HG03565 (cell line): Measurements from ENCODE around the gene PPP6R1.

Experiments
- ATAC-seq: cut with Tn5 transposase; IDR thresholded peaks from one replicate; pipeline ENCODE4 v1.9.1; 2021; ENCODE audit warnings: mild to moderate bottlenecking, moderate library complexity; ENCODE audit not compliant: unreplicated experiment

The PPP6R1 gene

DNA sequence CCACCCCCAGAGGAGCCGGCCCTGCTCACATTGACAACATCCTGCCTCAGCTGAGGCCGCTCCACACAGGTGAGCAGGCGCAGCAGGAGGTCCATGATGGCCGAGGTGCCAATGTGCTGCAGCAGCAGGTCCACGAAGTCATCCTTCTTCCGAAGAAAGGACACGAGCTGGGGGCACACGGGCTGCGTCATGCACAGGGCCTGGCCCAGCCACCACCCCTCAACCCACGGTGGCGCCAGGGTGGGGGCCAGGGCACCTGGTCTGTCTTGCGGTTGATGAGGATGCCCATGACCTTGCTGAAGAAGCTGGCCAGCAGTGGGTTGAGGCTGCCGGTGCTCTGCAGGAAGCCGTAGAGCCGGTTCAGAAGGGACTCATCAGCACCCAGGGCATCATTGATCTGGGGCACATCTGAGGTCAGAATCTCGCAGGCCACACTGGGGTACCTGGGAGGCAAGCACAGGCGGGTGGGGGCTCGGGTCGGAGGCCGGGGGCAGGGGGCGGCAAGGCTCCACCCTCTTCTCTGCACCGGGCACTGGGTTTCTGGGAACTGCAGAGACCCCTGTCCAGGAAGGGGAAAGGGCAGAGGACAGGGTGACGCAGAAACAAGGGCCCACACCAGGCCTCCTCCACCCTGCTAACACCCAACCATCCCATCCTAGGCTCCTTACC, 13.4 kb downstream of the PPP6R1 start:
- no peak for ATAC-seq

DNA sequence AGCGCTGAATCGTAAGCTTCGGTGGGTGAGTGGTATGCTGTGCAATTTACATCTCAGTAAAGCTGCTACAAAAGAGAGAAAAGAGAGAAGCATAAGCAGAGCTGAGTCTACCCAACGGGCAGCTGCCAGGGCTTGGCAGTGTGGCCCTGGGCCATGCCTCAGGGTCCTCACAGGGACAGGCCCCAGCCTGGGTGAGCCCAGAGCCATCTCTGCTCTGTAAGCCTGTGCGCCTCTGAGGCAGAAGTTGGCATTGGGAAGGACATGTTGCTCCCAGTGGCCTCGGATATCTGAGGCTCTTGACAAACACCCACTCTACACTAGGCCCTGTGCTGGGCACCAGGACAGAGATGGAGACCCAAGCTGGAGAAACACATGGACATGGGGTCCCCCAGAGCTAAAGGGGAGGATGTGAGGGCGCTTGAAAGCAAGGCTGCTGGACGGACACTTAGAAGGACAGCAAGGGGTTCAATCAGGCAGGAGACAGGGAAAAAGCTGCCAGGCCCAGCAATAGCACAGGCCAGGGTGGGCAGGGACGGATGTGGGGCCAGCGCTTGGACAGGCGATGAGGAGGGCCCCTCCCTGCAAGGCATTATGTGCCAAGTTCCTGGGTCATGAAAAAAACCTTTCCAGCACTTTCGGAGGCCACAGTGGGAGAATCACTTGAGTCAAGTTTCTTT, 14.7 kb downstream of the PPP6R1 start:
- no peak for ATAC-seq

DNA sequence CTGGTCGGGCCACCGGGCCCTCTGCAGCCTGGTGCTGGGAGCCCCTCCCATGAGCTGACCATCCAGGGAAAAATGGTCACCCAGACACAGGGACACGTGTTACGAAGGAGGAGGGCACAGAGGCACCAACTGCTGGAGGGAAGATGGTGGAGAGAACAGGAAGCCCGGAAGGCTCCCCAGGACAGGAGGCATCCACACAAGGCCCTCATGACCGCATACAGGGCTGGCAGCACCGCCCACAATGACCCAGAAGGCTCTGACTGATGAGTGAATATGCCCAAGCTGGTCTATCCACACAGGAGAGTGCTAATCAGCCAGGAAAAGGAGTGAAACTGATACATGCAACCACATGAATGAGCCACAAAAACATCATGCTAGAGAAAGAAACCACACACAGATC, 16.3 kb downstream of the PPP6R1 start:
- ATAC-seq, result no peak

DNA sequence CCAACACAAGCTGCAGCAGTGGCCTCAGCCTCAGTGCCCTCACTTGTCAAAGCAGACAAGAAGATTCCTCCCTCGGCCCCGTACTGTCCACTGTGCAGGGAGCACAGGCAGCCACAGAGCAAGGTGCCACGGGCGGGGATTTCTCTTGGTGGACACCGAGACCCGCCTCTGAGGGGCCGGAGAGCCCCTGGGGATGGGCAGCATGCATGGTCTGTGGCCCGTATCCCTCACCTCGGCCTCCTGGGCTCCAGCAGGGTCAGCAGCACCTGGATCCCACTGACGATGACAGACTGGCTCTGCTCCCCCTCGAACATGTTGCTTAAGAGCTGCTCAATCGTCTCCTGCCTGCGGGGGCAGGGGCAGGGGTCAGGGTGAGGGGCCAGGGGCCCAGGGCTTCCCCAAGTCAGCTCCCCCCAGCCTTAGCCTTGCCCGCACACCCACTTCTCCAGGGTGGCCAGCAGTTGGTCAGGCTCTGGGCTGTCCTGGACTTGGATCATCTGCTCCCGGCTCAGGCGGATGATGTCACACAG, 16.8 kb downstream of the PPP6R1 start:
- no peak for ATAC-seq

DNA sequence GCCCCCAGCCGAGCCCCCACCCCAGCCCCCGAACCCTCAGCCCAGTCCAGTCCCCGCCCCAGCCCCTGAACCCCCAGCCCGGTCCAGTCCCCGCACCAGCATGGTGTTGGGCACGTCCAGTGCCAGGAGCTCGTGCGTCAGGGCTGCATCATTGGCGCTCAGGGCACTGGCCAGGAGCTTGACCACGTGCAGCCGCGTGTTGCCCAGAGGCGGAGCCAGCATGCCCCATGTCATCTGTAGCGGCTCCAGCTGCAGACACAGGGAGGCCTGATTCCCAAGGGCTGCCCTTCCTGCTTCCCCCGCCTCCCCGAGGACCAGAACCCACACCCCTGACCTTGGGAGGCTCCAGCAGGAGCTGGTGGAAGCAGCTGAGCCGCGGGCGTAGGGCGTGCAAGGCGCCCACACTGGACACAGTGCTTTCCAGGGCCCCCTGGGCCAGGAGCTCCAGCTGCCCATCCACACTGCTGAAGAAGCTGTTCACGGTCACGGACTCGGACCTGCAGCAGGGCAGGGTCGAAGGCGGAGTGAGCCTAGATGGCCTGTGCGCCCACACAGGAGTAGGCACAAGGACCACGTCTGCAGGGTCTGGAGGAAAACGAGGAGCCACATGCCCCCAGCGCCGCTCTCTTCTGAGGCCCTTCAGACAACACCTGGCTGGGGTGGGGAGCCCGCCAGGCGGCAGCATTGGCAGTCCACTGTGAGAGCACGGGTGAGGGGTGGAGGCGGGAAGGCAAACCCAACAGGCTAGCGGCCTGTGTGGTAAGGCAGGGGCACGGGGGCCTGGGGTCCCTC, 17.5 kb downstream of the PPP6R1 start:
- ATAC-seq, result no peak

DNA sequence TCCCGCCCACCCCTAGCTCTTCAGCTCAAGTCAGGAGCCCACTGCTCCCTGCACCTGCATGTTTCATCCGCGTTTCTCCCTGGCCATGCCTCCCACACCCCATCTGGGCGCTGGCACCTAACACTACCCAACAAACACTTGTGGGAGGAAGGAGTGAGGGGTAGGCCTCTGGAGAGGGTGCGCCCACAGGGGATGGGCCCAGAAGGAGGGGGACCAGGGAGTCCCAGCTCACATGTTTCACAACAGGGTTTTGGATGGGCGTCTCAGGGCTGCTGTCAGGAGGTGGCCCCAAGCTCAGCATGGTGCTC, 18.1 kb downstream of the PPP6R1 start:
- no peak for ATAC-seq

DNA sequence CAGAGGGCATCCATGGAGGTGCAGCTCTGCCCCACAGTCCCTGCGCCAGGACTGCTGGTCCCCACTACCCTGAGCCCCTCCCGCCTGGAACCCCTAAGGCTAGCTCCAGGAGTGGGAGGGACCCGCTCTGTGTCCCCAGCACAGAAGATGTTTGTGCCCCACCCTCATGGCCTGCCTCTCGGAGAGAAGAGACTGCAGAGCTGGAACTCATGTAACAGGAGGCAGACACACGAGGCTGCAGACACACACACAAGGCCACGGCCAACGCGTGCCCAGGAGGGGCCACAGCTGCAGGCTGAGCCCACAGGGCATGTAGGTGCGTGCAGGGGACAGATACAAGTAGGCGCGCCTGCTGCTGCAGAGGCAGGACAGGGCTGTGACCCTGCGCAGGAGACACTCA, 19.8 kb downstream of the PPP6R1 start:
- ATAC-seq, result no peak

DNA sequence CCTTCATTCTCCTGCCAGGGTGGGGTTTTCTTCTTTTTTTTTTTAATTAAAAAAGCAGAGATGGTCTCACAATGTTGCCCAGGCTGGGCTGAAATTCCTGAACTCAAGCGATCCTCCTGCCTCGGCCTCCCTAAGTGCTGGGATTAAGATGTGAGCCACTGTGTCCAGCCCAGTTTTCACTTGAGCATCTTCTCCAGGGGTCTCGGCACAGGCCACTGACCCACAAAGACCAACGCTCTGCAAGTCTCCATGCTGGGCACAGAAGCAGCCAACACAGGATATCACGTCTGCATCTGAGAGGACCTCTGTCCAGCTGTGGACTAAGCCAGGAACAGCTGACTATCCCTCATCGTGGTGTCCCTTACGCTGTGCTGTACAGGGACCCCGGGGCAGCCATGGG, 20.8 kb downstream of the PPP6R1 start:
- no peak for ATAC-seq

DNA sequence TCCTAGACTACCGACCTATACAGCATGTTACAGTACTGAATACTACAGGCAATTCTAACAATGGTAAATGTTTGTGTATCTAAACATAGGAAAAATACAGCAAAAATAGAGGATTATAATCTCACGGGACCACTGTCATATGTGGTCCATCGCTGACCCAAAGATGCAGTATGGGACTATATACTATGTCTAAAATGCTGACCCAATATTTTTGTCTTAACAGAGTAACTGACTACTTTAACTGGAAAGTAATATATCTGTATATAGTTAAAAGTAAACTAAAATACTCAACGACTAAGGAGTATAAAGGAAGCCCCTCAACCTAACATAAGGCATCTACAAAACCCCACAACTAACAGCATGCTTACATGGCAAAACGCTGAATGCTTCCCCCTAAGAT, 25.8 kb downstream of the PPP6R1 start:
- ATAC-seq, result no peak

DNA sequence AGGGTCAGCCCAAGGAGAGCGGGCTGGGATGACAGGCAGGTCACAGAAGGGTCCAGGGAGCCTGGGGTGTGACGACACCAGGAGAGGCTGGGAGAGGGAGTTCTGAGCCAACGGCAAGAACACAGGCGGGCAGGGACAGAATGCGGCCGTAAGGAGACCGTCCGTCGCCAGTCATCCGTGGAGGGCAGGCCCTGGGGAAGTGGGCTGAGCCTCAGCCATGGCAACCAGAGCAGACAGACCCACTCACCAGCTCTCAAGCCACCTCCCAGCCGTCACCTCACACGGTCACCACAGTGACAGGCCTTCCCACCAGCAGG, 26.6 kb downstream of the PPP6R1 start:
- ATAC-seq, result no peak

DNA sequence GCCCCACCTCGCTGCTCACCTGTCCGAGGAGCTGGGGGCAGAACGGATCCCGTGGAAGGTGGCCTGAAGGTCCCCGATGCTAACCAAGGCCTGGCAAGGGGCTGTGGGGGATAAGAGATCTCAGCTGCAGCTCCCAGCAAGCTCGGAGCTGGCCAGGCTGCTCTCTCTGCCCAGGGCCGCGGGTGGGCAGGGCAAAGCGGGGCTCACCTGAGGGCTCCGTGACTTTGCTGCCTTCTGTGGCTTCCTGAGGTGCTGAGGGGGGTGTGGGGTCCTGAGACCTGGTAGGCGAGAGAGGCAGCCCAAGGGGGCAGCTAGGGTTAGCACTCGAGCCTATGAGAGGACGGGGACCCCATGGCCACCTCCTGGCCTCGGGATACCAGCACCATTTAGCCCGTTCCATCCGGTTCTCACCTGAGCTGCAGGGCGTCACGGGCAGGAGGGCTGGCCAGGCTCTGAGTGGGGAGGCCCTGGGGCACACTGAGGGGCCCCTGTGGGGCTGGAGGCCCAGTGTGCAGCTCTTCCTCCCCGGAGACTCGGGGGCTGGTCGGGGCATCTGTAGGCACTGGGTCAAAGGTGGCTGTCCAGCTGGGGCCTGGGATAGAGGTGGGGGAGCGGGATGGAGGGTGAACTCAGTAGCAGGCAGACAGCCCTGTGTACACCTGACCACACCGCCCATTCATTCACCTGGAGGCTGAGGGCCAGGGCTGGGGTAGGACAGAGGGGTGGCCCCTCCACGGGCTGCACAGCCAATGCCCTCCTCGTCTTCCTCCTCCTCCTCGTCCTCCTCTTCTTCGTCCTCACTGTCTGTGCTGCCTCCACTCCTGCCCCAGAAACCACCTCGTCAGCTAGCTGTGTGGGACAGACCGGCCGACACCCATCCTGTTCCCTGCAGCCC, 27.2 kb downstream of the PPP6R1 start:
- ATAC-seq, result no peak

DNA sequence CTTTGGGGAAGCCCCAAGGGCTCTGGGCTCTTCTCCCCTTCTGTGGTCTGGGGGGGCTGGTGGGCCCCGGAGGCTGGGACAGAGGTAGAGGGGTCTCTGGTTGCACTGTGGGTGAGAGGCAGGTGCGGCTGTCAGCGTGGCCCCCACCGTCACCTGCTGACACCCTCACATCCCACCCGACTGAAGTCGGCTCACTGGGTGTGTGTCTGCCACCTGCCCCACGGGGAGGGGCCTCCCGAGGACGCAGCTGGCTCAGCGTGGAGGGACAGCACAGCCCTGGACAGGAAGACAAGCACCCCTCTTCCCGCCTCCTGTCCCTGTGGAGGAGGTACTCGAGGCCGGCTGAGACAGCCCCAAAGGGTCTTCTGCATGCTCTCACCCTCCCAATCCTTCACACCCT, 28.0 kb downstream of the PPP6R1 start:
- ATAC-seq, result no peak

DNA sequence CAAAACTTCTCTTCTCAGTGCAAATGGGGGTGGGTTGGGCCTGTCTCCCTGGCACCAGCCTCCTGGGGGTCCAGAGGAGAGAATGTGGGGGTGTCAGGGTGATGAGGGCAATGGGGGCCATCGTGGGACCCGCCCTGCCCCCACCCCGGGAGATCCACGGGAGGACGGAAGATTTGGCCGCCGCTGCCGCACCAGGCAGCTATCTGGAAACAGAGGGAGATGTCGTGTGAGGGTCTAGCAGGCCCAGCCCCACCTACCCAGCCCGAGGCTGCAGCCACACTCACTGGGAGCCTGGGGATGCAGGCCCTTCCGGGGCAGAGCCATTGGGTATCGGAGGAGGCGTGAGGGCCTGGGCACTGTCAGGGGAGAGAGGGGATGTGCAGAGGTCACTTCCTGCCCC, 28.5 kb downstream of the PPP6R1 start:
- no peak for ATAC-seq

DNA sequence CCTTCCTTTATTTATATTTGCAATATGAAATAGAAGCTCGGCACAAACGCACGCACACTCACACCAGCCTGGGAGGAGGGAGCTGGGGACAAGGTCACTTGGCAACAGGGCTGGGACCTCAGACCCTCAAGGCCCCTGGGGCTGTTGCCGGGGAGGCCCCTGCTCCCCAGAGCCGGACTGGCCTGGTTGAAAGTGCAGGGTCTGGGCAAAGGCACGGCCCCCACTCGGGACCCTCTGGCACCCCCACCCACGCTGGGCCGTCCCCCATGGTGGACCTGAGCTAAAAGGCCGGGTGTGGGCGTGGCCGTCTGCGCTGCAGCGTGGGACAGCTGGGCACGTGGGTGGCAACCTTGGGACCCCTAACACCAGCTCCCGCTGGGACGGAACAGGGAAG, 29.0 kb downstream of the PPP6R1 start:
- ATAC-seq, result no peak

DNA sequence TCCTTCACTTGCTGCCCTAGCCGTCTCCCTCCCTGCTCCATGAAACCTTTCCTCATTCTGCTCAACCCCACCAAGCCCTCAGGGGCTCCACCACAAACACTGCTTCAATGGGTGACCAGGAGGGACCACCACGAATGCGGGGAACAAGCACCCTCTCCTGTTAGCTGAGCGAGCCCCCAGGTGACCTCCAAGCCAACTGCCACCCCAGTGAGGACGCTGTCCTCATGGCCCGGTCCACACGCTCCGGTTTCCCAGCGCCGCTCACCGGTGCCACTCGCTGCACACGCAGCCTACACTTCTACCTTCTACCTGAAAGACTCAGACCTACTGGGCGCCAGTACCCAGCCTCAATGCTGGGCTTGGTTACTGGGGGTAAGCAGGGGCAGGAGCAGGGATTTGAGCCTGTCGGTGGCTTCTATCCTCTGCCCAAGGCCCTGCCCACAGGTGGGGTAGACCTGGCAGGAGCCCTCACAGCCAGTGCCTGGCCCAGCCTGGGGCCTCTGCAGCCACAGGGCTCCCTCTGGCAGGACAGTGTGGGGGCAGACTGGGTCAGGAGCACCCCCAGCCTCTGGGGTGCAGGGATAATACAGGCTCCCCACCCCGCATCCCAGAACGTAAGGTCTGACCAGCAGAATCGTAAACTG, 29.6 kb downstream of the PPP6R1 start:
- ATAC-seq, result no peak

DNA sequence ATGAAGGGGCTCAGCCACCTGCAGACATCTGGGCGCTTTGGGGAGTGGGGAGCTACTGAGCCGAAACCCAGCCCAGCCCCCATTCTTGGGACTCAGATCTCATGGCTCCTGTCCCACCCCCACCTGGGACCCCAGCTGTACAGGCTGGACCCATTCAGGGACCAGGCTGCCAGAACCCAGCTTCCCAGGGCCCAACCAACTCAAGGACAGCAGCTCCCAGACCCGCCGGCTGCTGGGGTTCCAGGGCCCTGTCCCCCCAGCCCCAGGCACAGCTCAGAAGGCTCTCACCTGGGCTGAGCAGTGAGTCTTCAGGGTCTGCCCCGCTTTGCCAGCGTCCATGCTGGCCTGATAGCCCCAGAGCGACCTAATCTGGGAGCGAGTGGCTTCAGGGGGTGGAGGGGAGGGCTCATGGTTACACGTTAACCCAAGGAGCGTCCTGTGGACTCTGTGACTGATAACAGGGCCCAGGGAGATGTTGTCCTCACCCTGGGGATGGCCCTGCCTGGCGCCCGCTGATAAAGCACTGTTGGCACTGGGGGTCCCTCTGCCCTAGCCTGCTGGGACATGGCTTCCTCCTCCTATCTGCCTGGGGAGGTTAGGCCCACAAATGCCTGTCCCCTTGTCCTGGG, 30.3 kb downstream of the PPP6R1 start, which contains the start of gene TMEM86B:
Gene TMEM86B, minus strand, starts transcription at position 361 of the 629 bp plus-strand sequence. Its CDS starts 22 bp downstream, at position 339.
- no peak for ATAC-seq

DNA sequence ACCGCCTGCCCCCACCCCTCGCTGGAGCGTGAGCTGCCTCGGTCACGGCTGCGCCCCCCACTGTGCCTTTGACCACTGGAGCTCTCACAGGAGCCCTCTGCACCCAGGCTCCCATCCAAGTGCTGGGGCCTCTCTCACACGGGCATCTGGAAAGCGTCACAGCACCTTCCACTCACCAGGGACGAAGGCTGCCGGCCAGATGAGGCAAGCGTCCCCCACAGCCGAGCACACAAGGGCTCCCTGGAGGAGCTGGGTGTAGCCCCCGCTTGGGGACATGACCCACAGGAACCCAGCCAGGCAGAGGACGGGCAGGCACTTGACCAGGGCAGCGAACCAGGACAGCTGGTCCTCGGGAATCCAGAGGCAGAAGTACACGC, 30.8 kb downstream of the PPP6R1 start:
- no peak for ATAC-seq

DNA sequence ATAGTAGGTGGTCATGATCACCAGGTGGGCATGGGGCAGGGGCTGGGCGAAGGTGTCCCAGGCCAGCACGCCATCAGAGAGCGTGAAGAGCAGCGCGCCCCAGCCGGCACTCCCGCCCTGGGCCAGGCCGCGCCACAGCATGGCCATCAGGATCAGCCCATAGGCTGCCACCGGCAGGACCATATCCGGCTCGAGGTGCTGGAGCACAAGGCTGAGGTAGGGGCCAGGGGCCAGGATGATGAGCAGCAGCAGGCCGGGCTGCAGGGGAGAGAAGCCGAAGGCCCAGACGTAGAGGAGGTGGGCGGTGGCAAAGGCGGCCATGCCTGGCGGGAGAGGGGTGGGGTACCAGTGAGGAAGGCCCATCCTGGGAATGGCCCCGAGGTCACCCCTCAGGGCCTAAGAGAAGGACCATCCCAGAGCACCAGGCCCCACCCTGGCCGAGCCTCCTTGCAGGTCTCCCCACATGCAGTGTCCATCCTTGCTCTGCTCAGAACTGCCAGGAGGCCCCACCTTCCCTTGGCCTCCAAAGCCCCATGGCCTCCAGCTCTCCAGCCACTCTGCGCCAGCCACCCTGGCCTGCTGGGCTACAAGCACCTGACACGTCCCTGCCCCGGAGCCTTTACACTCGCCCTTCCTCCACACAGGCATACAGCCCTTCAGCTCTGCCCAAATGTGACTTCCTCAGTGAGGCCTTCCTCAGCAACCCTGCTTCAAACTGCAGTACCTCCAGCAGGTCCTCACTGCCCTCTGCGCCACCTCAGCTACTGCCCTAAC, 31.4 kb downstream of the PPP6R1 start:
- no peak for ATAC-seq

DNA sequence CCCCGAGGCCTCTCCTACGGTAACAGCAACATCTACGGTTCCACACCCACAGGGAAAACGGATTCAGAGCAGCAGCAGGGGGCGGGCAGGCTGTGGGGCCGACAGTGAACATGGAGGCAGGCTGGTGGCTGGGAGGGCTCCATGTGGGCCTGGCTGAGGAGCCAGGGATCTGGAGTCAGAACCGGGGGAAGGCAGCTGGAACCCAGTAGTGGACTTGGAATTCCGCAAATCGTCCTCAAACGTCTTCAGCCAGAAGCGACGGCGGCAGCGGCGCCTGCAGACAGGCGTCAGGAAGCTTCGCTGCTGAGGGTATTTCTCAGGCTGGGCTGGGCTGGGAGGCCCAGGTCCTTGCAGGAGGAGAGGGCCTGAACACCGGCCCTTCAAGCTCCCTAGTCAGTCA, 32.0 kb downstream of the PPP6R1 start:
- ATAC-seq, result no peak
